CD8-positive, alpha-beta memory T cell (primary cell): ENCODE results near the gene NPBWR2. TPM values are rescaled to one million over a fixed set of nuclear protein-coding genes. Genes with fewer than 3 reads are reported as not detected.

ENCODE experiments used
- CTCF ChIA-PET: fragments of 350-600 bp; sonication (Branson Sonifier 250); formaldehyde crosslinking; loops from one replicate; lab custom pipeline; 2021; ENCODE audit warnings: antibody characterized with exemption; lab: Charles Lee
- POLR2A ChIA-PET: fragments of 350-600 bp; sonication (Branson Sonifier 250); formaldehyde crosslinking; loops from one replicate; lab custom pipeline; 2021; ENCODE audit warnings: antibody characterized with exemption; lab: Charles Lee
- DNase-seq, 5 donors: peaks; one replicate each; pipeline versions ENCODE4 v3.0.0 to v3.0.0-alpha.2; 2020 to 2022; ENCODE audit warnings: mixed read lengths in 1 of 5
- H3K27ac ChIP-seq: one replicate; pipeline ENCODE4 v1.7.0; 2013; ENCODE audit warnings: low read depth, mild to moderate bottlenecking, low read length, moderate library complexity
- H3K27me3 ChIP-seq: 2 replicates; pipeline ENCODE4 v1.7.0; 2013; ENCODE audit warnings: low read length, mild to moderate bottlenecking; ENCODE audit not compliant: insufficient read depth, poor library complexity, severe bottlenecking
- H3K36me3 ChIP-seq: 2 replicates; pipeline ENCODE4 v1.7.0; 2013; ENCODE audit warnings: mild to moderate bottlenecking, low read length, moderate library complexity; ENCODE audit not compliant: insufficient read depth
- H3K4me1 ChIP-seq: 2 replicates; pipeline ENCODE4 v1.7.0; 2013; ENCODE audit warnings: mild to moderate bottlenecking, low read length, moderate library complexity; ENCODE audit not compliant: insufficient read depth
- H3K4me3 ChIP-seq: 2 replicates; pipeline ENCODE4 v1.7.0; 2013; ENCODE audit warnings: mild to moderate bottlenecking, low read length
- H3K9me3 ChIP-seq: 2 replicates; pipeline ENCODE4 v1.7.0; 2013; ENCODE audit warnings: mild to moderate bottlenecking, low read length
- H3K27ac Mint-ChIP-seq, 8 donors: one replicate each; pipeline ENCODE4 v1.8.0; 2020 to 2021; ENCODE audit warnings: mixed read lengths in 8 of 8, mild to moderate bottlenecking in 6 of 8, inconsistent platforms in 3 of 8, moderate library complexity in 3 of 8
- H3K27me3 Mint-ChIP-seq, 2 donors: one replicate each; pipeline ENCODE4 v1.8.0; 2020 to 2021; ENCODE audit warnings: mixed read lengths in 2 of 2, mild to moderate bottlenecking in 1 of 2, moderate library complexity in 1 of 2
- H3K36me3 Mint-ChIP-seq, 3 donors: one replicate each; pipeline ENCODE4 v1.8.0; 2020 to 2021; ENCODE audit warnings: mixed read lengths in 3 of 3, inconsistent platforms in 1 of 3, mild to moderate bottlenecking in 1 of 3
- H3K4me1 Mint-ChIP-seq, 3 donors: one replicate each; pipeline ENCODE4 v1.8.0; 2020 to 2021; ENCODE audit warnings: mixed read lengths in 3 of 3, inconsistent platforms in 1 of 3, mild to moderate bottlenecking in 1 of 3
- H3K4me3 Mint-ChIP-seq, 7 donors: one replicate each; pipeline ENCODE4 v1.8.0; 2020 to 2021; ENCODE audit warnings: mixed read lengths in 7 of 7, mild to moderate bottlenecking in 6 of 7, moderate library complexity in 4 of 7, inconsistent platforms in 2 of 7
- H3K9me3 Mint-ChIP-seq, 5 donors: one replicate each; pipeline ENCODE4 v1.8.0; 2020 to 2022; ENCODE audit warnings: mixed read lengths in 5 of 5, mild to moderate bottlenecking in 3 of 5, moderate library complexity in 2 of 5, inconsistent platforms in 1 of 5
- polyA plus RNA-seq: library from polyadenylated mRNA; unstranded; fragments of 300-500 nt; fragmentation: Illumina TruSeq; gene quantifications from one replicate; pipeline ENCODE4 v1.2.3, GENCODE V29; 2021
- total RNA-seq, 2 experiments: library from RNA; stranded (reverse); gene quantifications; one replicate each; pipeline ENCODE4 v1.2.3, GENCODE V29; 2021

NPBWR2 gene
- total and polyA plus RNA-seq, 3 experiments from 2014 or later: not detected

DNA sequence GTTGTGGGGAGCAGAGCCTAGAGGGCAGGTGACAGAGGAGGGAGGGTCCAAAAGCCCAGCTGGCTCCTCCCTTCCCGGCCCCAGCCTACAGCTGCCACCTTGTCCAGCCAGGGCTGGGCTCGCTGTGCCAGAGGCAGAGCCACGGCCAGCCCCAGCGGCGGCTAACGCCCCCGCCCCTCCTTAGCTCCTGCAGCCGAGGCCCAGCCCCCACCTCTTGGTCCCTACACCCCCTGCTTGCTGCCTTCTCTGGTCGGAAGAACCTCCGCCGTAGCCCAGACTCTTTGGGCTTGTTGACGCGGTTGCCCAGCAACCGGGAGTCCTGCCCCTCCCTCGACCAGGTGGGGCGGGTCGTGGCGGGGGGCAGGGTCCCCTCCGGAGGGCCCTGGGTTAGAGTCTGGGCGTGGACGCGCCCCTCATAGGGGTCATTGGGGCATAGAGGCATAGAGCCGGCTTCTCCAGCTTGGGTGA is 22.6 kb downstream of the NPBWR2 start:
- Mint-ChIP-seq H3K27ac (peak overlapping the region in 2 of 8 donors; percentile 50 to 74), H3K36me3 (no peaks in the 10 kb centered on the region), H3K27me3 (peaks cover 3% of the 10 kb centered on the region in 2 donors), H3K4me1 (peaks cover 11 to 42% (median 26%) of the 10 kb centered on the region in 3 donors), H3K9me3 (peaks cover 0 to 5% (median 2%) of the 10 kb centered on the region in 5 donors), H3K4me3 (peak overlapping the region in 5 of 7 donors; percentile 75 to 88 (median 84))
- no peaks in the 10 kb centered on the region for H3K9me3 ChIP-seq
- no peak overlapping the region for H3K27ac ChIP-seq
- H3K27me3 ChIP-seq: no peaks in the 10 kb centered on the region
- peaks cover 15% of the 10 kb centered on the region for H3K4me1 ChIP-seq
- no peak for DNase-seq
- ChIA-PET POLR2A (interaction anchor here (1.5 kb wide), 1 partner anchor 46 kb away, joined by 5 read pairs; no protein-coding TSS in a partner anchor), CTCF (interaction anchor here (0.8 to 6.8 kb wide), 6 partner anchors 15 to 36 kb away, joined by 3 to 71 read pairs (median 8); no protein-coding TSS in a partner anchor)
- no peak overlapping the region for H3K4me3 ChIP-seq
- no peaks in the 10 kb centered on the region for H3K36me3 ChIP-seq

DNA sequence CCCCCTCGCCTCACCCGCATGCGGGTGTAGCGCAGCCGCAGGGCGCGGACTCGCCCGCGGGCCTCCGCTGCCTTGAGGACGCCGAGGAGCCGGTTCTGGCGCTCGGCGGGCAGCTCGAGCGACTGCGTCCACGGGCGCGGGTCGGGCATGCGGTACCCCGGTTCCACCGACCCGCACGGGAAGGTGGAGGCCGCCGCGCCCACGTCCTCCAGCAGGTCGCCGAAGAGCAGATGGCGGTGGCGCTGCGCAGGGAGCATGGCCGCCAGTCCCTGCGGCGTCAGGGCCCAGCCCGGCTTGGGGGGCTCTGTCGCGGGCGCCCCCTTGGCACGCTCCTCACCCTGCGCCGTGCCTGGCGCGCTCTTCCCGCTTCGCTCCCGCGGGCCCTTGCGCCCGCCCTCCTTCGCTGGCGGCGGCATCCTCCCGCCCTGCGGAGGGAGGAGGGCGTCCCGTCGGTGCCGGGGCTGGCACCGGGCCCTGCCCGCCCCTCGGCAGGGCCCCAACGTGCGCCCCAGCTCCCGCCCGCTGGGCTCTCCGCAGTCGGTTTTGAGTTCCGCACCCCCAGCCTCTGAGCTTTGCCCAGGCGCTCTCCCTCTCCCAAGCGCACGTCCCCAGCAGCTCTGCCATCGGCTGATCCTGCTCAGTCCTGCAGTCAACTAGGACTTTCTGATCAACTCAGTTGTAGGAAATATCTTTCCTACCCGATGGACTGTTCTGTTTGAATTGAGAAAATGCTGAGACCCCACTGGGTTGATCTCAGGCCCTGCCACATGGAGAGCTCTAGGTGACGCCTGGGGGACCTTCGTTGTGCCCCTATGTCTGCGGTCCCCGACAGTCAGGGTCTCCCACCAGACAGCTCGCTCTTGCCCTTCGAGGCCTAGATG is 23.3 kb downstream of the NPBWR2 start, which contains the start of gene LKAAEAR1:
Gene LKAAEAR1, minus strand, starts transcription at position 595 of the 881 bp plus-strand sequence. Its CDS starts 179 bp downstream, at position 416.
- peaks cover 3% of the 10 kb centered on the region in 2 donors for H3K27me3 Mint-ChIP-seq
- Histone ChIP-seq H3K27me3 (no peaks in the 10 kb centered on the region), H3K27ac (no peak within 1 kb of the TSS), H3K9me3 (no peaks in the 10 kb centered on the region), H3K36me3 (no peaks in the 10 kb centered on the region), H3K4me3 (peak within 1 kb of the TSS; percentile 20), H3K4me1 (peaks cover 15% of the 10 kb centered on the region)
- ChIA-PET CTCF (interaction anchor here (0.6 to 6.8 kb wide), 12 partner anchors 15 to 282 kb away, joined by 3 to 71 read pairs (median 4); no protein-coding TSS in a partner anchor), POLR2A (interaction anchor here (1.3 to 1.5 kb wide), 2 partner anchors 18 to 46 kb away, joined by 4 to 5 read pairs; no protein-coding TSS in a partner anchor)
- DNase-seq: no peak
- peaks cover 11 to 44% (median 26%) of the 10 kb centered on the region in 3 donors for H3K4me1 Mint-ChIP-seq
- H3K9me3 Mint-ChIP-seq: peaks cover 0 to 5% (median 2%) of the 10 kb centered on the region in 5 donors
- no peaks in the 10 kb centered on the region for H3K36me3 Mint-ChIP-seq
- peak within 1 kb of the TSS; percentile 83 to 92 (median 87) for H3K4me3 Mint-ChIP-seq
- peak within 1 kb of the TSS in 6 of 8 donors; percentile 38 to 81 (median 74) for H3K27ac Mint-ChIP-seq

DNA sequence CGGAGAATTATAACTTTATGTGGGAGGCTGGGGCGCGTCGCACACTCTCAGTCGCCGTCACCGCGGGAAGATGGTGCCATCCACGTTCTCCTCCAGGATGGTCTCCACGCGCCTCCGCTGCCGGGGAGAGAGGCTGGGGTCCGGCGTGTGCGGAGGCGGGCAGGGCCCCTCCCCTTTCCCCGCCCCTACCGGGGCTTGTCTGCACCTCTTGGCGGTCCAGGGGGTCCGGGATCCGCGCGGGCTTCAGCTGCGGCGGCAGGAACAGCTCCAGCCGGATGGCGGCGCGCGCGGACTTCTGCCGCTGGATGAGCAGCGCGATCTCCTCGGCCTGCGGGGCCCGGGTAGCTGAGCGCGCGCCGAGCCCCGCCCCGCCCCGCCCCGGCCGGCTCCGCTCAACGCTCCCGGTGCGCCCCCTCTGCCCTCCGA is 24.0 kb downstream of the NPBWR2 start:
- Mint-ChIP-seq H3K27me3 (peaks cover 3% of the 10 kb centered on the region in 2 donors), H3K36me3 (no peaks in the 10 kb centered on the region), H3K4me1 (peaks cover 11 to 50% (median 26%) of the 10 kb centered on the region in 3 donors), H3K4me3 (peak overlapping the region; percentile 66 to 88 (median 77)), H3K9me3 (peaks cover 0 to 5% (median 2%) of the 10 kb centered on the region in 5 donors), H3K27ac (peak overlapping the region in 1 of 8 donors; percentile 73)
- ChIA-PET CTCF (interaction anchor here (0.6 to 6.8 kb wide), 11 partner anchors 16 to 281 kb away, joined by 3 to 71 read pairs (median 4); no protein-coding TSS in a partner anchor), POLR2A (interaction anchor here (1.3 to 1.5 kb wide), 2 partner anchors 17 to 45 kb away, joined by 4 to 5 read pairs; no protein-coding TSS in a partner anchor)
- Histone ChIP-seq H3K4me1 (peaks cover 15% of the 10 kb centered on the region), H3K9me3 (no peaks in the 10 kb centered on the region), H3K27me3 (no peaks in the 10 kb centered on the region), H3K27ac (no peak overlapping the region), H3K4me3 (peak overlapping the region; percentile 20), H3K36me3 (no peaks in the 10 kb centered on the region)
- peak; percentile 52 to 76 (median 59) for DNase-seq

DNA sequence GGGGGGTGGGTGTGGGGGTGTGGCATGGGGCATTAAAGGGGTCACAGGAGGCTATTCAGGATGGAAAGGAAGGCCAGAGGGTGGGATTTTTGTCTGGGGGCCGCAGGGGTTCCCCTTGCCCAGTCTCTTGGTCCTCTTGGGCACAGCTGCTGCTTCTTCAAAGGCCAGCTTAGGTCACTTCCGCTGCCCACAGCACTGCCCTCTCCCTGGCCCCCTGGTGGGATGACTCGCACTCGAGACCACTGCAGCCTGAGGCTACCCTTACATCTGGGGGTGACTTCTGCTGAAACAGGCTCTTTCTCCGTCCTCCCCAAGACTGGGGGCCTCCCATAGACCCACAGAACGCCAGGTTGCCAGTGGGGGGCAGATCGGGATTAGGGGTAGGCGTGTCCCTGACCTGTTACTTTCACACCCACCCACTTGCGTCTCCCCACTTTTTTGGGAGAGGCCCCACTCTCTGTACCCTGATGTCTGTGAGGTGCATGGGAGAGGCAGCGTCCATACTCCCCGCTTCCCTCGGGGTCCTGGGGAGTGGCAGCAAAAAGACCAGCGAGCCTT is 24.5 kb downstream of the NPBWR2 start:
- Mint-ChIP-seq H3K36me3 (no peaks in the 10 kb centered on the region), H3K4me1 (peaks cover 12 to 52% (median 26%) of the 10 kb centered on the region in 3 donors), H3K27ac (peak overlapping the region in 3 of 8 donors; percentile 9 to 73 (median 27)), H3K9me3 (peaks cover 0 to 5% (median 2%) of the 10 kb centered on the region in 5 donors), H3K4me3 (peak overlapping the region; percentile 66 to 88 (median 77)), H3K27me3 (peaks cover 3% of the 10 kb centered on the region in 2 donors)
- POLR2A ChIA-PET: interaction anchor here (1.3 to 1.5 kb wide), 2 partner anchors 17 to 45 kb away, joined by 4 to 5 read pairs; no protein-coding TSS in a partner anchor
- CTCF ChIA-PET: interaction anchor here (1.0 to 6.8 kb wide), 7 partner anchors 17 to 121 kb away, joined by 3 to 71 read pairs (median 4); no protein-coding TSS in a partner anchor
- Histone ChIP-seq H3K27ac (no peak overlapping the region), H3K4me3 (peak overlapping the region; percentile 20), H3K4me1 (peaks cover 18% of the 10 kb centered on the region), H3K9me3 (no peaks in the 10 kb centered on the region), H3K36me3 (no peaks in the 10 kb centered on the region), H3K27me3 (no peaks in the 10 kb centered on the region)
- DNase-seq: no peak

DNA sequence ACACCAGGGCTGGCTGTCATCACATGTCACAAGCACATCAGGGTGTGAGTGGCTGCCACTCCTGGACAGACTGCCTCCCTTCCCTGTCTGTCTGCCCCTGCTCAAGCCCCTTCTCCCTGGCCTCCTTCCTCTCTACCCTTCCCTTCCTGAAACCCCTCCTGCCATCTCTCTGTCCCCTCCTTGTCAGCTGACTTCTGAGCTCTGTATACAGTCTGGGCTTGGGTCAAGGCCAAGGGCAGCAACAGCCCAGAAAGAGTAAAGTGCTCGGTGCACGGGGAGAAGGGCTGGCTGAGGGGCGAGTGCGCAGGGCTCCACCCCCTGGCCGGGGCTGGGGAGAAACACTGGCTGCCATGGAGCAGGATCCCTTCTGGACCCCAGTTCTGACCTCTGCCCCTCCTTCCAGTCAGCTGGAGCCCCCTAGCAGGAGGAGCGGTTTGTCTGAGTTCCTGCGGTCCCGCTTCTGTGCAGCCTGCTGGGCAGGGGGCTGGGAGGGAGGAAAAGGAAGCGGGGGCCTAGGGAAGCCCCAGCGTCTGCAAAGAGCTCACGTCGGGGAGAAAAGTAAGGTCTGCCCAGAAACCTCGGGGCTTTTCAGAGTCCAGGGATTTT is 25.1 kb downstream of the NPBWR2 start:
- no peak for DNase-seq
- ChIA-PET CTCF (interaction anchor here (1.0 to 6.8 kb wide), 4 partner anchors 20 to 120 kb away, joined by 3 to 71 read pairs (median 24); no protein-coding TSS in a partner anchor), POLR2A (no interaction called here)
- Mint-ChIP-seq H3K4me1 (peaks cover 16 to 59% (median 30%) of the 10 kb centered on the region in 3 donors), H3K36me3 (peaks cover 0 to 1% (median 0%) of the 10 kb centered on the region in 3 donors), H3K4me3 (peak overlapping the region; percentile 47 to 88 (median 72)), H3K9me3 (peaks cover 0 to 2% (median 0%) of the 10 kb centered on the region in 5 donors), H3K27ac (peak overlapping the region in 4 of 8 donors; percentile 78 to 91 (median 83)), H3K27me3 (peaks cover 3% of the 10 kb centered on the region in 2 donors)
- H3K9me3 ChIP-seq: no peaks in the 10 kb centered on the region
- no peak overlapping the region for H3K4me3 ChIP-seq
- no peaks in the 10 kb centered on the region for H3K27me3 ChIP-seq
- H3K36me3 ChIP-seq: no peaks in the 10 kb centered on the region
- peaks cover 25% of the 10 kb centered on the region for H3K4me1 ChIP-seq
- no peak overlapping the region for H3K27ac ChIP-seq

DNA sequence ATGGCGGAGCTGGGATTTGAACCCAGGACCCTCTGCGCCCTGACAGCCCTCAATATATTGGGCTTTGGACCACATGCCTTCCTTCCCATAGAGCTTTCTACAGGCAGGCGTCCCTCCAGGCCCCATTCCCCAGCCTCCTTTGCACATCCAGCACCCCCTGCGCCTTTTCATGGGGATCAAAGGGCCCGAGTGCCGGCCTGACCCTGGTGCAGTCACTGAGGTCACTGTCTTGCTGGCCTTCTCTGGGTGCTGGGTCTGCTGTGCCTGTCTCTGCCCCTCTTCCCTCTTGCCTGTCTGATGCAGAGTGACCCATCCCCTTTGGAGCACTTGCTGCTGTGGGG is 25.8 kb downstream of the NPBWR2 start:
- POLR2A ChIA-PET: no interaction called here

More for the DNA sequence above, 25.8 kb downstream of the NPBWR2 start:
- peaks cover 2 to 3% of the 10 kb centered on the region in 2 donors for H3K27me3 Mint-ChIP-seq
- Histone ChIP-seq H3K9me3 (no peaks in the 10 kb centered on the region), H3K4me3 (no peak overlapping the region), H3K27ac (no peak overlapping the region), H3K27me3 (no peaks in the 10 kb centered on the region), H3K4me1 (peaks cover 31% of the 10 kb centered on the region), H3K36me3 (no peaks in the 10 kb centered on the region)
- H3K27ac Mint-ChIP-seq: peak overlapping the region in 6 of 8 donors; percentile 63 to 91 (median 78)
- CTCF ChIA-PET: interaction anchor here (0.8 to 6.8 kb wide), 3 partner anchors 16 to 42 kb away, joined by 4 to 71 read pairs (median 34); no protein-coding TSS in a partner anchor
- no peak for DNase-seq
- H3K4me3 Mint-ChIP-seq: peak overlapping the region; percentile 12 to 88 (median 70)
- H3K4me1 Mint-ChIP-seq: peaks cover 16 to 63% (median 30%) of the 10 kb centered on the region in 3 donors
- H3K9me3 Mint-ChIP-seq: no peaks in the 10 kb centered on the region
- H3K36me3 Mint-ChIP-seq: peaks cover 0 to 1% (median 0%) of the 10 kb centered on the region in 3 donors
